ENCODE measurements around the gene ARID5B. TPM values are rescaled to one million over a fixed set of nuclear protein-coding genes. Genes with fewer than 3 reads are reported as not detected.

Gene ARID5B
- polyA plus RNA-seq, 1 donor from 2014 or later = 2.1 TPM

- no peaks in the 10 kb centered on the region for H3K36me3 ChIP-seq (ENCODE audit: insufficient read depth, low read length)
- H3K4me3 ChIP-seq (ENCODE audit: low read length) = peak overlapping the region; percentile 43
- H3K79me2 ChIP-seq (replicated peaks; ENCODE audit: insufficient read depth, low read length) = no peaks in the 10 kb centered on the region
- no peaks in the 10 kb centered on the region for H3F3A ChIP-seq (ENCODE audit: insufficient read depth, low read length, poor library complexity, severe bottlenecking)
- no peaks in the 10 kb centered on the region for H3K9me2 ChIP-seq (ENCODE audit: insufficient read depth, low read length)
- TF ChIP-seq EP300 (conservative IDR thresholded peaks at IDR 0.05; ENCODE audit: poor library complexity, severe bottlenecking) (peak; percentile 69), POLR2AphosphoS5 (IDR thresholded peaks at IDR 0.05) (peak; percentile 49), CTCF (IDR thresholded peaks at IDR 0.05; ENCODE audit: poor library complexity, severe bottlenecking) (no peak), RAD21 (conservative IDR thresholded peaks at IDR 0.05) (no peak), REST (IDR thresholded peaks at IDR 0.05; ENCODE audit: borderline replicate concordance) (peak; percentile 44)
- no peaks in the 10 kb centered on the region for H3K9me3 ChIP-seq (ENCODE audit: low read length)
- H3K27me3 ChIP-seq (ENCODE audit: insufficient read depth, low read depth, low read length) = no peaks in the 10 kb centered on the region
- no peaks in the 10 kb centered on the region for H4K20me1 ChIP-seq (ENCODE audit: insufficient read depth)
- peak overlapping the region; percentile 53 for H3K9ac ChIP-seq (ENCODE audit: low read length)
- no peak overlapping the region for H2AFZ ChIP-seq (ENCODE audit: low read depth, low read length)
- H3K4me2 ChIP-seq (ENCODE audit: low read length) = peak overlapping the region; percentile 1
- peak overlapping the region; percentile 82 for H3K27ac ChIP-seq (ENCODE audit: low read length)
Measured at GRCh38 chr10:62004042-62004441, 102.5 kb downstream of the ARID5B start.

DNA sequence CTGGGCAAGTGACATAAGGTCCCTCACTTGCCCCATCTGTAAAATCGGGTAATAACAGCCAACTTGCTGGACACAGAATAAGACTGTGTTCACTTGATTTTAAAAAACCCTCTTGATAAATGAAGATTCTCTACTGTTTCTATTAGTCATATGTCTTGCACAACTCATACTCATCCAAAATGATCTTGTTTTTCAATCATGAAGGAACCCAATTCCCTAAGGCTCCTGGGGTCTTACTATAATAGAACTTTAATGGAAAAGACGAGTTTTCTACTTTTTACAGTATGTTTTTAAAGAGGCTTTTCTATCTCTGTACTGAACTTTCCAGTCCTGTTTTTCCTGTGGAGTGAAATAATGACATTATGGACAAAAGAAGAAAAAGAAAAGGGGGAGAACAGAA is 103.8 kb downstream of the ARID5B start:
- Histone ChIP-seq H3F3A (ENCODE audit: insufficient read depth, low read length, poor library complexity, severe bottlenecking) (no peaks in the 10 kb centered on the region), H3K27ac (ENCODE audit: low read length) (peak overlapping the region; percentile 82), H3K9ac (ENCODE audit: low read length) (no peak overlapping the region), H3K36me3 (ENCODE audit: insufficient read depth, low read length) (no peaks in the 10 kb centered on the region), H3K9me3 (ENCODE audit: low read length) (no peaks in the 10 kb centered on the region), H3K4me3 (ENCODE audit: low read length) (peak overlapping the region; percentile 43), H3K4me2 (ENCODE audit: low read length) (no peak overlapping the region), H2AFZ (ENCODE audit: low read depth, low read length) (no peak overlapping the region), H3K9me2 (ENCODE audit: insufficient read depth, low read length) (no peaks in the 10 kb centered on the region), H4K20me1 (ENCODE audit: insufficient read depth) (no peaks in the 10 kb centered on the region), H3K27me3 (ENCODE audit: insufficient read depth, low read depth, low read length) (no peaks in the 10 kb centered on the region), H3K79me2 (replicated peaks; ENCODE audit: insufficient read depth, low read length) (no peaks in the 10 kb centered on the region)
- TF ChIP-seq RAD21 (conservative IDR thresholded peaks at IDR 0.05) = no peak
- TF ChIP-seq MXI1 (conservative IDR thresholded peaks at IDR 0.05; ENCODE audit: poor library complexity, severe bottlenecking) = no peak
- no peak for TF ChIP-seq CTCF (IDR thresholded peaks at IDR 0.05; ENCODE audit: poor library complexity, severe bottlenecking)
- no peak for TF ChIP-seq SMC3 (conservative IDR thresholded peaks at IDR 0.05; ENCODE audit: poor library complexity)
- TF ChIP-seq TAF1 (IDR thresholded peaks at IDR 0.05; ENCODE audit: low read depth) = no peak
- TF ChIP-seq EP300 (conservative IDR thresholded peaks at IDR 0.05; ENCODE audit: poor library complexity, severe bottlenecking) = no peak
- TF ChIP-seq POLR2AphosphoS5 (IDR thresholded peaks at IDR 0.05) = no peak
- TF ChIP-seq REST (IDR thresholded peaks at IDR 0.05; ENCODE audit: borderline replicate concordance) = no peak
- no peak for TF ChIP-seq EZH2 (IDR thresholded peaks at IDR 0.05; ENCODE audit: borderline replicate concordance, insufficient read depth, low read length, poor library complexity, severe bottlenecking)

Measured in neural cell (in vitro differentiated cells).